H1 (cell line): ENCODE results near the gene TEKTIP1.

Experiments
- CTCF ChIP-seq, 3 experiments: IDR thresholded peaks; 1 replicate in 2 of 3; 2 replicates in 1 of 3; pipeline versions ENCODE4 v1.5.1 to v1.6.1; 2011; ENCODE audit warnings: low read length in 3 of 3, mild to moderate bottlenecking in 3 of 3, inconsistent platforms in 2 of 3, low read depth in 1 of 3, moderate library complexity in 1 of 3; ENCODE audit not compliant: insufficient read depth in 1 of 3; ENCODE audit errors: control extremely low read depth in 1 of 3
- EP300 ChIP-seq, 2 experiments: IDR thresholded peaks; 1 replicate in 1 of 2; 2 replicates in 1 of 2; pipeline ENCODE4 v1.6.1; 2011 to 2012; ENCODE audit warnings: low read depth in 2 of 2, low read length in 2 of 2, mild to moderate bottlenecking in 2 of 2, borderline replicate concordance in 1 of 2, inconsistent platforms in 1 of 2, moderate library complexity in 1 of 2
- FOSL1 ChIP-seq: IDR thresholded peaks from 2 replicates; pipeline ENCODE4 v1.6.1; 2011; ENCODE audit warnings: mild to moderate bottlenecking, low read depth, low read length, moderate library complexity; ENCODE audit not compliant: insufficient read depth
- GABPA ChIP-seq: IDR thresholded peaks from 2 replicates; pipeline ENCODE4 v1.6.1; 2011; ENCODE audit warnings: mild to moderate bottlenecking, low read length, moderate library complexity, borderline replicate concordance; ENCODE audit not compliant: insufficient read depth
- JUND ChIP-seq: IDR thresholded peaks from 2 replicates; pipeline ENCODE4 v1.6.1; 2011; ENCODE audit warnings: mild to moderate bottlenecking, improper control_type of control experiment, low read length
- PHF8 ChIP-seq: fragments of 200-600 bp; sonication (generic); conservative IDR thresholded peaks from 2 replicates; pipeline ENCODE4 v1.7.1; 2012; ENCODE audit warnings: low read depth, mild to moderate bottlenecking, inconsistent platforms, low read length, moderate library complexity
- POLR2A ChIP-seq, 2 experiments: IDR thresholded peaks; 1 replicate in 1 of 2; 2 replicates in 1 of 2; pipeline ENCODE4 v1.6.1; 2011; ENCODE audit warnings: low read depth in 2 of 2, low read length in 2 of 2, mild to moderate bottlenecking in 2 of 2; ENCODE audit errors: control extremely low read depth in 1 of 2
- POLR2AphosphoS5 ChIP-seq: IDR thresholded peaks from 2 replicates; pipeline ENCODE4 v1.6.1; 2011; ENCODE audit warnings: low read depth, low read length
- RAD21 ChIP-seq, 2 experiments: IDR thresholded peaks in 1 of 2; conservative IDR thresholded peaks in 1 of 2; 2 replicates each; pipeline ENCODE4 v1.6.1; 2011; ENCODE audit warnings: low read depth in 2 of 2, low read length in 2 of 2, improper control_type of control experiment in 1 of 2, inconsistent platforms in 1 of 2, mild to moderate bottlenecking in 1 of 2, moderate library complexity in 1 of 2
- RBBP5 ChIP-seq: IDR thresholded peaks from 2 replicates; pipeline ENCODE4 v1.7.1; 2012; ENCODE audit warnings: low read depth, mild to moderate bottlenecking, inconsistent platforms, low read length, moderate library complexity, borderline replicate concordance
- SP1 ChIP-seq: IDR thresholded peaks from 2 replicates; pipeline ENCODE4 v1.6.1; 2011; ENCODE audit warnings: low read depth, low read length
- TAF1 ChIP-seq: IDR thresholded peaks from 2 replicates; pipeline ENCODE4 v1.6.1; 2011; ENCODE audit warnings: mild to moderate bottlenecking, low read depth, low read length

- no peak for TF ChIP-seq JUND
- no peak for TF ChIP-seq TAF1
- no peak for TF ChIP-seq CTCF (IDR thresholded peaks at IDR 0.05; ENCODE audit: control extremely low read depth in 1 of 3, insufficient read depth in 1 of 3, low read depth in 1 of 3, low read length in 3 of 3)
- no peak for TF ChIP-seq POLR2A (IDR thresholded peaks at IDR 0.05; ENCODE audit: control extremely low read depth in 1 of 2, low read depth in 2 of 2, low read length in 2 of 2)
- TF ChIP-seq EP300 (IDR thresholded peaks at IDR 0.05; ENCODE audit: borderline replicate concordance in 1 of 2, low read depth in 2 of 2, low read length in 2 of 2): no peak
- TF ChIP-seq RAD21 (IDR thresholded peaks at IDR 0.05 in 1 of 2, conservative IDR thresholded peaks at IDR 0.05 in 1 of 2; ENCODE audit: low read depth in 2 of 2, low read length in 2 of 2): no peak
- no peak for TF ChIP-seq FOSL1
- TF ChIP-seq SP1: no peak
- TF ChIP-seq RBBP5: no peak
- TF ChIP-seq PHF8: no peak
- TF ChIP-seq GABPA: no peak
- TF ChIP-seq POLR2AphosphoS5: no peak
These were observed 11.6 kb upstream of the TEKTIP1 start for GRCh38 chr19:3527238-3527910.
